Vagina (tissue), 2 donors: ENCODE measurements around the gene IGFBP2. TPM values are rescaled to one million over a fixed set of nuclear protein-coding genes. Genes with fewer than 3 reads are reported as not detected.
A peak's percentile ranks its signal among the peaks of the same experiment; 100 is the strongest.

ENCODE experiments used
- DNase-seq, 2 donors: peaks; one replicate each; pipeline ENCODE4 v3.0.0-alpha.2; 2017; ENCODE audit errors: extremely low spot score in 2 of 2
- H3K27ac ChIP-seq: fragments of 200-600 bp; sonication (generic); one replicate; pipeline ENCODE4 v1.5.1; 2019
- H3K27me3 ChIP-seq: fragments of 200-600 bp; sonication (generic); one replicate; pipeline ENCODE4 v1.5.1; 2019
- H3K36me3 ChIP-seq, 2 donors: fragments of 200-600 bp; sonication (generic); one replicate each; pipeline ENCODE4 v1.5.1; 2017 to 2019
- H3K4me1 ChIP-seq: fragments of 200-600 bp; sonication (generic); one replicate; pipeline ENCODE4 v1.5.1; 2019
- H3K4me3 ChIP-seq, 2 donors: fragments of 200-600 bp; sonication (generic); 1 replicate in 1 of 2; 2 replicates in 1 of 2; pipeline ENCODE4 v1.5.1; 2016 to 2019
- H3K9me3 ChIP-seq: fragments of 200-600 bp; sonication (generic); one replicate; pipeline ENCODE4 v1.5.1; 2019
- POLR2A ChIP-seq, 2 donors: fragments of 450-650 bp; IDR thresholded peaks; one replicate each; pipeline ENCODE4 v1.6.1; 2017; ENCODE audit warnings: antibody characterized with exemption in 2 of 2, mild to moderate bottlenecking in 2 of 2, moderate library complexity in 2 of 2
- POLR2AphosphoS5 ChIP-seq, 2 donors: sonication (generic); formaldehyde crosslinking; IDR thresholded peaks; one replicate each; pipeline ENCODE4 v1.9.0; 2017; ENCODE audit warnings: antibody characterized with exemption in 2 of 2, mild to moderate bottlenecking in 2 of 2, low read depth in 1 of 2; ENCODE audit not compliant: insufficient read depth in 1 of 2
- intact Hi-C: fragments of 100-400 bp; cut with DNase I; formaldehyde crosslinking; loops from one replicate; pipeline ENCODE4 v1.15.1; 2023
- total RNA-seq: library from RNA; depleted of rRNA; stranded (reverse); fragments of >200 nt; gene quantifications from one replicate; pipeline ENCODE4 v1.2.3, GENCODE V29; 2016
- TF ChIP-seq, protein P1 (sequence below), 3 experiments: fragments of 450-650 bp in 2 of 3; fragments of 200-600 bp in 1 of 3; sonication (generic) in 1 of 3; IDR thresholded peaks; one replicate each; pipeline ENCODE4 v1.5.1; 2017 to 2019; ENCODE audit warnings: antibody characterized with exemption in 3 of 3, mild to moderate bottlenecking in 2 of 3, moderate library complexity in 2 of 3

Gene IGFBP2
- total RNA-seq, 1 donor from 2014 or later: 82.7 TPM

DNA sequence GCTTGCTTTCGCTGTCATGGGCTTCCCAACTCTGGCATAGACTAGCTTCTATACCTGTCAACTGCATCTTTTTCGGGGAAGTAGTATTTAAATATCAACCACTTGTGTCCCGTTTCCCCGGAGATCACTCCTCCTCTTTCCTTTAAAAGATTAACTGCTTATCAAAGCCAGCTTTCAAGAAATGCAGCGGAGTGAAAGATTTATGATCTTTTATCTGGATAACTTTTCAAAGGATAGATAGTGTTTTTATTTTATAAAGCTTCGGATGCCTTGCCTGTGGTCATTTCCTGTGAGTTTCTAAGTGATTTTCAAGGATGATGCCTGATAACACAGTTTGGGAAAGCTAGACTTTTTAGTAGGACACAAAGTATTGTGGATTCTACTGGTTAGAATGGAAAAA lies 65.1 kb downstream of the IGFBP2 start:
- Histone ChIP-seq H3K27ac (peak overlapping the region; percentile 71), H3K9me3 (no peaks in the 10 kb centered on the region), H3K4me3 (no peak overlapping the region), H3K36me3 (no peaks in the 10 kb centered on the region), H3K4me1 (peaks cover 41% of the 10 kb centered on the region), H3K27me3 (no peaks in the 10 kb centered on the region)
- TF ChIP-seq POLR2A (IDR thresholded peaks at IDR 0.05): no peak
- no peak for TF ChIP-seq POLR2AphosphoS5 (IDR thresholded peaks at IDR 0.05; ENCODE audit: insufficient read depth in 1 of 2, low read depth in 1 of 2)
- TF ChIP-seq, protein P1, sequence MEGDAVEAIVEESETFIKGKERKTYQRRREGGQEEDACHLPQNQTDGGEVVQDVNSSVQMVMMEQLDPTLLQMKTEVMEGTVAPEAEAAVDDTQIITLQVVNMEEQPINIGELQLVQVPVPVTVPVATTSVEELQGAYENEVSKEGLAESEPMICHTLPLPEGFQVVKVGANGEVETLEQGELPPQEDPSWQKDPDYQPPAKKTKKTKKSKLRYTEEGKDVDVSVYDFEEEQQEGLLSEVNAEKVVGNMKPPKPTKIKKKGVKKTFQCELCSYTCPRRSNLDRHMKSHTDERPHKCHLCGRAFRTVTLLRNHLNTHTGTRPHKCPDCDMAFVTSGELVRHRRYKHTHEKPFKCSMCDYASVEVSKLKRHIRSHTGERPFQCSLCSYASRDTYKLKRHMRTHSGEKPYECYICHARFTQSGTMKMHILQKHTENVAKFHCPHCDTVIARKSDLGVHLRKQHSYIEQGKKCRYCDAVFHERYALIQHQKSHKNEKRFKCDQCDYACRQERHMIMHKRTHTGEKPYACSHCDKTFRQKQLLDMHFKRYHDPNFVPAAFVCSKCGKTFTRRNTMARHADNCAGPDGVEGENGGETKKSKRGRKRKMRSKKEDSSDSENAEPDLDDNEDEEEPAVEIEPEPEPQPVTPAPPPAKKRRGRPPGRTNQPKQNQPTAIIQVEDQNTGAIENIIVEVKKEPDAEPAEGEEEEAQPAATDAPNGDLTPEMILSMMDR (IDR thresholded peaks at IDR 0.05): no peak
- intact Hi-C loops: loop anchor here (5.0 to 10.0 kb wide), 5 partner anchors 274 to 1057 kb away; no protein-coding TSS in a partner anchor
- no peak for DNase-seq

GRCh38 chr2:216698895-216699294 lies 65.7 kb downstream of the IGFBP2 start:
- H3K4me3 ChIP-seq: no peak overlapping the region
- H3K9me3 ChIP-seq: no peaks in the 10 kb centered on the region
- intact Hi-C loops: loop anchor here (5.0 to 10.0 kb wide), 5 partner anchors 273 to 1056 kb away; no protein-coding TSS in a partner anchor
- peaks cover 41% of the 10 kb centered on the region for H3K4me1 ChIP-seq
- H3K27ac ChIP-seq: peak overlapping the region; percentile 71
- TF ChIP-seq POLR2A (IDR thresholded peaks at IDR 0.05) (no peak), POLR2AphosphoS5 (IDR thresholded peaks at IDR 0.05; ENCODE audit: insufficient read depth in 1 of 2, low read depth in 1 of 2) (peak in 1 of 2 donors; percentile 12)
- TF ChIP-seq, protein P1 (IDR thresholded peaks at IDR 0.05): peak; percentile 34 to 56 (median 40)
- H3K36me3 ChIP-seq: no peaks in the 10 kb centered on the region
- no peaks in the 10 kb centered on the region for H3K27me3 ChIP-seq
- DNase-seq: no peak

DNA sequence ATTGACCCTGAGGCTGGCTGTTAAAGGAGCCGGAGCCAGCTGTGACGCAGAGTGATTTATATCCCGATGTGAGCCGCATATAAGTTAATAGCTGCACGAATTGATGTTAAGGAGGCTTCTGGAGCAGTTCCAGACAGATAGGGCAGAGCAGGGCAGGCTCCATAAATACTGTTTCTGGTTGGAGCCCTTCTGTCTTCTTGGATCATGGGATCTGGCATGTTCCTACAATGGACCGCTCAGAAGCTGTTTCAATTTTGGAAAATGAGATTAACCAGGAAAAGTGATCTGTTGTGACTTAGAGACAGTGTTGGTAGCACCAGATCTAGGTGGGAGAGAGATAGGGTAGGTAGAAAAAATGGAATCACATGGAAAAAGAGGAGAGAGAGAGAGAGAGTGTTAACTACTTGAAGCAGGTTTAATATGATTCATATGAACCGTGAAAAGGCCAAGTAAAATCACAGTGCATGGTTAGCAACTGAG lies 66.9 kb downstream of the IGFBP2 start:
- Histone ChIP-seq H3K27ac (peak overlapping the region; percentile 71), H3K36me3 (no peaks in the 10 kb centered on the region), H3K4me3 (peak overlapping the region in 1 of 2 donors; percentile 15), H3K9me3 (no peaks in the 10 kb centered on the region), H3K27me3 (no peaks in the 10 kb centered on the region), H3K4me1 (peaks cover 41% of the 10 kb centered on the region)
- intact Hi-C loops: no loop called here
- TF ChIP-seq, protein P1 (IDR thresholded peaks at IDR 0.05): no peak
- TF ChIP-seq POLR2A (IDR thresholded peaks at IDR 0.05) (no peak), POLR2AphosphoS5 (IDR thresholded peaks at IDR 0.05; ENCODE audit: insufficient read depth in 1 of 2, low read depth in 1 of 2) (no peak)
- no peak for DNase-seq

- H3K27me3 ChIP-seq: no peaks in the 10 kb centered on the region
- intact Hi-C loops: no loop called here
- no peaks in the 10 kb centered on the region for H3K36me3 ChIP-seq
- H3K9me3 ChIP-seq: no peaks in the 10 kb centered on the region
- DNase-seq: no peak
- H3K4me1 ChIP-seq: peaks cover 41% of the 10 kb centered on the region
- TF ChIP-seq POLR2A (IDR thresholded peaks at IDR 0.05) (no peak), POLR2AphosphoS5 (IDR thresholded peaks at IDR 0.05; ENCODE audit: insufficient read depth in 1 of 2, low read depth in 1 of 2) (no peak)
- peak overlapping the region; percentile 71 for H3K27ac ChIP-seq
- H3K4me3 ChIP-seq: no peak overlapping the region
Observed at GRCh38 chr2:216700781-216701180, 67.6 kb downstream of the IGFBP2 start.

GRCh38 chr2:216701544-216701943 lies 68.3 kb downstream of the IGFBP2 start:
- Histone ChIP-seq H3K9me3 (no peaks in the 10 kb centered on the region), H3K36me3 (no peaks in the 10 kb centered on the region), H3K4me1 (peaks cover 37% of the 10 kb centered on the region), H3K27me3 (no peaks in the 10 kb centered on the region), H3K4me3 (no peak overlapping the region), H3K27ac (peak overlapping the region; percentile 71)
- DNase-seq: no peak
- TF ChIP-seq, protein P1 (IDR thresholded peaks at IDR 0.05): no peak
- intact Hi-C loops: no loop called here
